ENCODE results near the gene LDHD.

DNA sequence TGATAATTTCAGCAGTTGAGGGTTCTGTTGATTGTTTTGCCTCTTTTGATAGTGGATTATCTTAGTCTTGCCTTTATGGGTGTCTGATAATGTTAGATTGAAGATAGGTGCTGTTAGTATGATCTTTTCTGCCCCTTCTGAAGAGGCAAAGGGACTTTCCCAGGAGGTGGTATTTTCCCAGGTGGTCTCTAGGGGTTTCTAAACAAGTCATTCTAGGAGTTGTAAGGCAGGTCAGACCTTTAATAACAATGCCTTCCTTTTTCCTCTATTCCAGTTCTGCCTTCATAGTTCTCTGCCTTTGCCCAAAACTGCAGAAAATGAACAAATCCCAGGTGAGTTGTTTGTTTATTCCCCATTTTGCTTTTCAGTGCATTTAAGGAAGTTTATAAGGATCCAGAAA, 36.1 kb upstream of the LDHD start:
- TF ChIP-seq, protein P1, sequence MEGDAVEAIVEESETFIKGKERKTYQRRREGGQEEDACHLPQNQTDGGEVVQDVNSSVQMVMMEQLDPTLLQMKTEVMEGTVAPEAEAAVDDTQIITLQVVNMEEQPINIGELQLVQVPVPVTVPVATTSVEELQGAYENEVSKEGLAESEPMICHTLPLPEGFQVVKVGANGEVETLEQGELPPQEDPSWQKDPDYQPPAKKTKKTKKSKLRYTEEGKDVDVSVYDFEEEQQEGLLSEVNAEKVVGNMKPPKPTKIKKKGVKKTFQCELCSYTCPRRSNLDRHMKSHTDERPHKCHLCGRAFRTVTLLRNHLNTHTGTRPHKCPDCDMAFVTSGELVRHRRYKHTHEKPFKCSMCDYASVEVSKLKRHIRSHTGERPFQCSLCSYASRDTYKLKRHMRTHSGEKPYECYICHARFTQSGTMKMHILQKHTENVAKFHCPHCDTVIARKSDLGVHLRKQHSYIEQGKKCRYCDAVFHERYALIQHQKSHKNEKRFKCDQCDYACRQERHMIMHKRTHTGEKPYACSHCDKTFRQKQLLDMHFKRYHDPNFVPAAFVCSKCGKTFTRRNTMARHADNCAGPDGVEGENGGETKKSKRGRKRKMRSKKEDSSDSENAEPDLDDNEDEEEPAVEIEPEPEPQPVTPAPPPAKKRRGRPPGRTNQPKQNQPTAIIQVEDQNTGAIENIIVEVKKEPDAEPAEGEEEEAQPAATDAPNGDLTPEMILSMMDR (IDR thresholded peaks at IDR 0.05; ENCODE audit: low read length), result no peak
- TF ChIP-seq EZH2 (IDR thresholded peaks at IDR 0.05; ENCODE audit: borderline replicate concordance, low read length), result no peak

Data from OCI-LY1 (cell line).